HEK293T (cell line): ENCODE results near the gene FBXL16.

Experiments used
- BHLHE40 ChIP-seq: fragments of 450-650 bp; IDR thresholded peaks from 2 replicates; pipeline ENCODE4 v1.6.1; 2016; ENCODE audit warnings: mild to moderate bottlenecking, moderate library complexity, borderline replicate concordance
- ELF4 ChIP-seq: fragments of 450-650 bp; IDR thresholded peaks from 2 replicates; pipeline ENCODE4 v1.6.1; 2017; ENCODE audit warnings: antibody characterized with exemption
- FOXA1 ChIP-seq: fragments of 450-650 bp; IDR thresholded peaks from 2 replicates; pipeline ENCODE4 v1.6.1; 2016; ENCODE audit warnings: mild to moderate bottlenecking
- FOXK2 ChIP-seq: fragments of 450-650 bp; IDR thresholded peaks from 2 replicates; pipeline ENCODE4 v1.6.1; 2016; ENCODE audit warnings: mild to moderate bottlenecking
- FOXM1 ChIP-seq: fragments of 450-650 bp; IDR thresholded peaks from 2 replicates; pipeline ENCODE4 v1.6.1; 2017; ENCODE audit warnings: mild to moderate bottlenecking, borderline replicate concordance
- HDGF ChIP-seq: fragments of 450-650 bp; IDR thresholded peaks from 2 replicates; pipeline ENCODE4 v1.6.1; 2017; ENCODE audit warnings: antibody characterized with exemption, borderline replicate concordance
- L3MBTL2 ChIP-seq: fragments of 450-650 bp; conservative IDR thresholded peaks from 2 replicates; pipeline ENCODE4 v1.6.1; 2016; ENCODE audit warnings: mild to moderate bottlenecking
- LEF1 ChIP-seq: fragments of 450-650 bp; IDR thresholded peaks from 2 replicates; pipeline ENCODE4 v1.6.1; 2017; ENCODE audit warnings: mild to moderate bottlenecking, borderline replicate concordance
- SP1 ChIP-seq: fragments of 450-650 bp; IDR thresholded peaks from 2 replicates; pipeline ENCODE4 v1.6.1; 2017
- SUZ12 ChIP-seq: fragments of 450-650 bp; IDR thresholded peaks from 2 replicates; pipeline ENCODE4 v1.6.1; 2016; ENCODE audit warnings: mild to moderate bottlenecking
- TARDBP ChIP-seq: fragments of 450-650 bp; IDR thresholded peaks from 2 replicates; pipeline ENCODE4 v1.6.1; 2016

DNA sequence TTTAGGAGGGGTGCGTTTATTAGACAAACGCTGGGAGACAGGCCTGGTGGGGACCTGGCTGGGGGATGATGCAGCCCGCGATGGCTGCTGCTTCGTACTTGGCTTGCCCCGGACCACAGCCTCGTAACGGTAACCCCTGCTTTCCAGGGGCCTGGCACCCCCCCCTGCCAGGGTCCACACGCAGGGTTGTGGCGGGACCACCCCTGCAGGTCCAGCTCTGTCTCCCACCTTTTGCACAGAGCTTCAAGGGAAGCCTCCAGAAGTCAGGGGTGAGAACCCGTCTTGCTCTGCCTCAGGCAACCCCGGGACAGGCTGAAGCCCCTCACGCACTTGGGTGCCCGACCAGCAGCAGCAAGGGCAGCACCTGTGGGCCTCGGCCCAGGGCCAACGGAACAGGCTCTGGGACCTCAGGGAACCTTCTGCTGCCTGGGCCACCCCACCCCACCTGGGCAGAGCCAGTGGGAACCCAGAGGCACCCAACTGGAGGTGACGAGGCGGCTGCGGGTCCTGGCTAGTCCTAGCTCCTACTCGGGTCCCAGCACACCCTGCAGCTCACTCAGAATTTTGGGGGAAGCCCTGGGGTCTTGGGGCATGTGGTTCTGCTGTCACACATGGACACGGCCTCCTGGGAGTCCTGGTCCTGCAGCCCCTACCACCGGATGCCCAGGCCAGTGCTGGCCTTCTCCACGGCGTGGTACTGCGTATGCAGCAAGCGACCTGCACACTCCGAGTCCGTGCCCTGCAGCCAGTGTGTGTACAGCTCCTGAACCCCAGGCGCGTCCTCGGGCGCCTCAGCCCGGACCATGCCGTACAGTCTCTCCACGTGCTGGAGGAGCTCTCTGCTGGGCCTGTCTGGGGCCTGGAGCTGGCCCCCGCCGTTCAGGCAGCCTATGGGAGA, 24.4 kb upstream of the FBXL16 start:
- TF ChIP-seq TARDBP (no peak), LEF1 (no peak), BHLHE40 (no peak), ELF4 (no peak), SP1 (no peak), FOXA1 (no peak), L3MBTL2 (no peak), HDGF (no peak), FOXK2 (no peak), FOXM1 (no peak), SUZ12 (no peak)
